Suppressor macrophage treated with lipopolysaccharide for 1 hour (primary cell): ENCODE measurements around the gene TRIM10.
"Not testable (repeated sequence)": the region's sequence is repeated elsewhere in the genome, so short reads cannot be mapped to it uniquely, and the experiment has no call there.

Source experiments
- DNase-seq, 3 donors: peaks; one replicate each; pipeline ENCODE4 v3.0.0-alpha.2; 2020 to 2022

Gene TRIM10

GRCh38 chr6:30127238-30128093, 33.5 kb downstream of the TRIM10 start:
- DNase-seq: no peak

DNA sequence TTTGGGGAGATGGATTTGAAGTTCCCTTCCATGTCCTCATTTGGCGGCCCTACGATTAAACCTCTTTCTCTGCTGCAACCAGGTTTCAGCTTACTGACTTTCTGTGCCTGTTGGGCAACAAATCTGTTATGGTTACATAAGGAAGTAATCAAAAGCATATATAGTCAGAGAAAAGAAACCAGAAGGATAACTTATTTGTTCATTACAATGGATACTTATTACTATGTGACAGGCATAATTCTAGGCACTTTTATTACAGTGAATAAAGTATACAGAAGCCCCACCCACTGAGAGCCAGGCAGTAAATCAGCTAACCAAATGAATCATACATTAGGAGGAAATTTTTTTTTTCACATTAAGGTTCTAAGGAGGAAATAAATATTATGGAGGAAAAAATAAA, 38.5 kb downstream of the TRIM10 start:
- DNase-seq: peak in 1 of 3 donors; percentile 42

DNA sequence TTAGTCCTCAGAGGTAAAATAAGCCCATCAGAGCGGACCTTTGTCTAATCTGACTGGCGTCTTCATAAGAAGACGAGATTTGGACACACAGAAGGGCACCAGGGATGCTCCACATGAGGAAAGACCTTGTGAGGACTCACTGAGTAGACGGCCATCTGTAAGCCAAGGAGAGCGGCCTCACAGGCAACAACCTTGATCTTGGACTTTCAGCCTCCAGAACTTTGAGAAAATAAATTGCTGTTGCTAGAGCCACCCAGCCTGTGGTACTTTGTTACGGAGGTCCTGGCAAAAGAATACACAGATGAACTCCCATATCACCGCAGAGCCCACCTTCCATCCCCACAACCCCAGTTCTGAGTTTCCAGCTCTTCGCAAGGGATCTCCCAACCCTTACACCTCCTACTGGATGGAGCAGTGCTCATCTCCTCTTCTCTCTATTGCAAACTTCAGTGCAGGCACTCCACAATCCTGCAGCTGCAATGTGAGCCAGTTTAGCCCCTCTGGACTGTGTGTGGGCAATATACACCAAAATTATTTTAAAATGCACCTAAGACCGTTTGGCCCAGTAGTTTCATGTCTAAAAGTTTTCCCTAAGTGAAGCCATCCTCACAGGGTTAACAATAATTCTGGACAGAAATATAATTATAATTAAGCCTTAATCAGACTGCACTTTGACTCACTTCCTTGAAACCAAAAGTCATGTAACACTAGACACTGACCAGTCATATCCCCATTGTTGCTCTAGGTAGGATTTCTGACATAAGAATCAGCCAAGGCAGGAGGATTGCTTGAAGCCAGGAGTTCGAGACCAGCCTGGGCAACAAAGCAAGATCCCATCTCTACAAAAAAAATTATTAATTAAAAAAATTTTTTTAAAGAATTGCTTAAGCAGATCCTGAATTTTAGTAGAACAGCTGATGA, 39.3 kb downstream of the TRIM10 start:
- DNase-seq: no peak

- DNase-seq: not testable (repeated sequence)
Measured at GRCh38 chr6:30118691-30119090, 42.3 kb downstream of the TRIM10 start.

DNA sequence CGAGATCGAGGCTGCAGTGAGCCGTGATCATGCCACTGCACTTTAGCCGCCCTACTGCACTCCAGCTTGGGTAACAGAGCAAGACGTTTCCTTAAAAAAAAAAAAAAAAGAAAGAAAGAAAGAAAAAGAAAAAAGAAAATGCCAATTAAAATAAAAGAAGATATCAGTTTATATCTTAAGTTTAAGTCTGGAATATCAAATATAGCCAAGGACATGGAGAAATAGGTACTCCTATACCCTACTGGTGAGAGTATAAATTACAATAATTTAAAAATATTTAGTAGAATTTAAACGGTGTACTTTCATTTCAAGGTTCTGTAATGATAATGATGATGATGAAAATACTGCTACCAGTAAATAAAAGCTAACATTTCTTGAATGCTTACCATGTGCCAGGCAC, 44.3 kb downstream of the TRIM10 start:
- DNase-seq: no peak

DNA sequence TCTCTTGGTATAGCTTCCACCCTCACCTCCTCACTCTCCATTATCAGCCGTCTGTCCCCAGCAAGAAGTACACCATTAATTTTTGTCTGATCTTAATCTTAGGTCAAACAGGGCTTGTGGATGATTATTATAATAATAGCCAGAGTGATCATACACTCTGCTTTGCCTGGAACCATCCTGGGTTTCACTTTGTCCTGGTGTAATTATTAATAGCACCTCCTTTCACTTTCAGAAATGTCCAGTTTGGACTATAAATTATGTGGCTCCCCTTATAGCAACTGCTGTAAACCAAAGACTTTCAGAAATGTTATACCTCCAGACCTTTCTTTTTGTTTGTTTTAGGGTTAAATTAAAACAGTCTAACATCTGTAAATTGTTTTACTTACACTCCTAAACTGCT, 47.2 kb downstream of the TRIM10 start:
- DNase-seq: no peak

- peak; percentile 63 to 74 (median 70) for DNase-seq
Measured at GRCh38 chr6:30113003-30113759, 47.8 kb downstream of the TRIM10 start, which contains the start of gene TRIM31. Gene TRIM31, minus strand, starts transcription at chr6:30113090. Its CDS starts 285 bp downstream, at chr6:30112805.

DNA sequence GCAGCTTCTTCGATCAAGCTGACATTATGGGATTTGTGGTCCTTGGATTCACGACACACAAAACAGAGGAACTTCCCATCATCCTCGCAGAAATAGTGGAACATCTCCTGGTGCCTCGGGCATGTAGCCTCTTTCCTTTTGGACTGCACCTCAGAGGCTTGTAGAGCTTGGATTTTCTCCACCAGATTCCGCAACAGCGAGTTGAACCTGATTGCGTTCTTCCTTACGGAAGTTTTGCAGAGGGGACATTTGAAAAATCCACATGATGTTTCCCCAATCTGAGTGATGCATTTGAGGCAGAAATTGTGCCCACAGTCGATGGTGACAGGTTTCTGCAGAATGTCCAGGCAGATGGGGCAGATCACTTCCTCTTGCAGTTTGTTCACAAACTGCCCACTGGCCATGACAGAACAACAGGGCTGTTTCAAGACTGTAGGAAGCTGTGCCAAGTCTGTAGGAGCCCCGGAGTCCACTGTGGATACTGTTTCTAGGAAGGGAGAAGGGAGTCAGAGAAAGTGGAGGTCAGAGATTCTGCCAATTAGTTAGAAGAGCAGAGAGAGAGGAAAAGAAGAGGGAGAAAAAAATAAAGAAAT, 48.5 kb downstream of the TRIM10 start:
- peak; percentile 59 to 67 (median 60) for DNase-seq

DNA sequence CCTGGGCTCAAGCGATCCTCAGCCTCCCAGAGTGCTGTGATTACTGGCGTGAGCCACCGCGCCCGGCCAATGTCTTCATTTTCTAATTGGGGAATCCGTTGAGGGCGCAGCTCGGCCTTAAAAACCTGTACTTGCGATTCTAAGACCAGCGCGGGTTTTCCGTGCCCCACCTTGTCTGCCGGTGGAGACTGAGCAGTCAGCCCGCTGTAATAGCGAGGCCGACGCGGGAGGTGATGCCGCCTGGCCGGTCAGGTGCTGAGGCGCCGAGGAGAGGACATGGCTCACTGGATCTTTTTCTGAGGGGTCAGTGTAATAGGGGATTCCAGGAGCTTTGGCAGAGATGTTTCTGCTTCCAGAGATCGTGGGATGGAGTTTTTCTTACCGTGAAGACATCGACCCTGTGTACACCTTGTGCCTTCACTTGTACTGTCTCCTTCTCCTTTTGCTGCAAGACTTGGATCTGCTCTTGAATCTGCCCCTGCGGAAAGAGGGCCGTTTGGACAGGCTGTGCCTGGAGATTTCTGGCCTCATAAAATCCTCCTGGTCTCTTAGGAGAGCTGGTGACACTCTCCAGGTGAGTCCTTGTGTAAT, 49.6 kb downstream of the TRIM10 start:
- DNase-seq: no peak

- no peak for DNase-seq
Measured at GRCh38 chr6:30104661-30105060, 56.4 kb downstream of the TRIM10 start.

DNA sequence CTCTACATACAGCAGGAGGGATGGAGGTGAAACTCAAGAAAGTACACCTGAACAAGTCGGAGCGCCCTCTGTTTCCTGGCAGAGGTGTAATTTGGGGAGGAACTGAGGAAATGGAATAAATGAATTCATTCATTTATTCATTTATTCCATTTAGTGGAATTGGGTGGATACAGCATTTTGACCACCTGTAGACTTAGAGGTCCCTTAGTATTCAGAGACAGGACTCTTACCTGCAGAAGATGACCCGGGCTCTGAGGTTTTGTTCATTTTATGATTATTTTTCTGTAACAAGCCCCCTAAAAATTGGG, 57.2 kb downstream of the TRIM10 start:
- DNase-seq: no peak

- DNase-seq: peak; percentile 90 to 95 (median 92)
Measured at GRCh38 chr6:30102970-30103871, 57.8 kb downstream of the TRIM10 start.

DNA sequence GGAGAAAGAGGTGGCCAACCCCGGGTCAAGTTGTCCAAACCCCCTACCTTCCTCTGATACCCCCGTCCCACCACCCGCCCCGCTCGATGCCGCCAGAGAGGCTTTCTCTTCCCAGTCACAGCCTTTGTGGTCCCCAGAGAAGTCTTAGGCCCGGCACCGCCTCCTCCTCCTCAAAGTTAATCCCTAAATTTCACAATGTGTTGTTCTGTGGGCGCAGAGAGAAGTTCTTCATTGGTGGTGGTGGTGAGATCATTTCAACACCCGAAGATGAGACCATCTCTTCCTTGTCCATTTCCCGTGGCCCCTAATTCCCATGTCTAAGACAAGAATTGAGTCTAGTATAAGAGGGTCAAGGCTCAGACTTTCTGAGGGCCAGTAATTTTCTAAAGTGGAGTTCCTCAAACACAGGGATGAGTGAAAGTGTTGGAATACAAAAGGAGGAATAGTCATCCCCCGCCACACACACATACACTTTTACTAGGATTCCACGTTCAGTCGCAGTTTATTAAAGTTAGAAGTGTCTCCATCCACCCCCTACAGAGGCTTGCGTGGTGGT, 58.5 kb downstream of the TRIM10 start:
- DNase-seq: peak; percentile 91 to 97 (median 94)
